WTC11 (cell line): ENCODE results near the gene MYPN.

ENCODE experiments used
- ATF1 ChIP-seq: sonication (generic); formaldehyde crosslinking; IDR thresholded peaks from 2 replicates; pipeline ENCODE4 v1.8.1; 2023; ENCODE audit warnings: mild to moderate bottlenecking, moderate library complexity, missing genetic modification reagents
- ATF3 ChIP-seq: sonication (generic); formaldehyde crosslinking; conservative IDR thresholded peaks from 2 replicates; pipeline ENCODE4 v1.8.1; 2022; ENCODE audit warnings: mild to moderate bottlenecking, missing genetic modification reagents
- CTCF ChIP-seq: fragments of 200-600 bp; IDR thresholded peaks from 2 replicates; pipeline ENCODE4 v1.8.0; 2022; ENCODE audit warnings: antibody characterized with exemption
- HMGXB4 ChIP-seq: sonication (generic); formaldehyde crosslinking; IDR thresholded peaks from 2 replicates; pipeline ENCODE4 v1.8.1; 2023; ENCODE audit warnings: mild to moderate bottlenecking, moderate library complexity, missing genetic modification reagents
- JUN ChIP-seq: sonication (generic); formaldehyde crosslinking; IDR thresholded peaks from 2 replicates; pipeline ENCODE4 v1.8.0; 2023; ENCODE audit warnings: mild to moderate bottlenecking, missing genetic modification reagents
- SP1 ChIP-seq: sonication (generic); formaldehyde crosslinking; conservative IDR thresholded peaks from 2 replicates; pipeline ENCODE4 v1.8.1; 2022; ENCODE audit warnings: missing genetic modification reagents
- ZNF138 ChIP-seq: sonication (generic); formaldehyde crosslinking; conservative IDR thresholded peaks from 2 replicates; pipeline ENCODE4 v1.8.1; 2022; ENCODE audit warnings: mild to moderate bottlenecking, moderate library complexity, missing genetic modification reagents
- ZSCAN18 ChIP-seq: fragments of 250-450 bp; sonication (Bioruptor Pico); IDR thresholded peaks from 2 replicates; pipeline ENCODE4 v2.1.2; 2022; ENCODE audit warnings: mild to moderate bottlenecking, moderate library complexity

- TF ChIP-seq ATF1 = no peak
- no peak for TF ChIP-seq ATF3
- TF ChIP-seq CTCF = no peak
- TF ChIP-seq ZNF138 (CRISPR knock-in tag) = no peak
- no peak for TF ChIP-seq HMGXB4 (CRISPR knock-in tag)
- TF ChIP-seq JUN = no peak
- TF ChIP-seq SP1 (CRISPR knock-in tag) = no peak
- no peak for TF ChIP-seq ZSCAN18 (CRISPR knock-in tag)
Measured at GRCh38 chr10:68155615-68156210, 46.4 kb downstream of the MYPN start.
